ENCODE data around the gene TPD52L1.
"Not testable (repeated sequence)": the region's sequence is repeated elsewhere in the genome, so short reads cannot be mapped to it uniquely, and the experiment has no call there.

Gene TPD52L1

GRCh38 chr6:125271486-125272159 lies 118.0 kb downstream of the TPD52L1 start:
- Mint-ChIP-seq H3K36me3 (ENCODE audit: insufficient read depth) (peaks cover 5% of the 10 kb centered on the region), H3K4me1 (ENCODE audit: low read depth in 2 of 2) (peaks cover 10 to 14% of the 10 kb centered on the region in 2 donors), H3K9me3 (no peaks in the 10 kb centered on the region), H3K27ac (no peak overlapping the region), H3K27me3 (no peaks in the 10 kb centered on the region), H3K4me3 (no peak overlapping the region)
- DNase-seq = no peak
- ATAC-seq (replicated peaks) = no peak

- no peak overlapping the region for H3K4me3 Mint-ChIP-seq
- H3K4me1 Mint-ChIP-seq (ENCODE audit: low read depth in 2 of 2) = peaks cover 12 to 24% of the 10 kb centered on the region in 2 donors
- no peak overlapping the region for H3K27ac Mint-ChIP-seq
- DNase-seq = no peak
- ATAC-seq (replicated peaks) = no peak
- H3K27me3 Mint-ChIP-seq = no peaks in the 10 kb centered on the region
- peaks cover 5% of the 10 kb centered on the region for H3K36me3 Mint-ChIP-seq (ENCODE audit: insufficient read depth)
- H3K9me3 Mint-ChIP-seq = no peaks in the 10 kb centered on the region
These were observed 119.7 kb downstream of the TPD52L1 start for GRCh38 chr6:125273251-125273650.

DNA sequence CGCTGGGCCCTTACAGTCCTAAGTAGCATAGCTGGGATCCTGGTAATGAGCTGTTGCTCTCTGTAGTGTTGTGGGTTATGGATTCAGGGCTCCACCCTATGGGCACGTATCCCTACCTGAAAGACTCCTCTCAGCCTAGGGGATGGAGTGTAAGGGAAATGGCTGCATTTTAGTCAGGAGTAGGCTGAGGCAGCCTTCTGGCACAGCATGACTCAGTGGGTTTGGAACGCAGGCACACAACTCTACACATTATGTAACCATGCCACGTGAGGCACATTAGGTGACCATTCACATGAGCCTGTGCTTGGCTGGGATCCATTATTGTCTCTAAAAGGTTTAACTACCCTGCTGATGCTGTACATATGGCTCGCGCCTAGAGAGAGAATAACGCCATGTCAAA lies 120.4 kb downstream of the TPD52L1 start:
- H3K36me3 Mint-ChIP-seq (ENCODE audit: insufficient read depth) = peaks cover 5% of the 10 kb centered on the region
- H3K4me3 Mint-ChIP-seq = no peak overlapping the region
- ATAC-seq (replicated peaks) = no peak
- no peak for DNase-seq
- H3K9me3 Mint-ChIP-seq = no peaks in the 10 kb centered on the region
- H3K4me1 Mint-ChIP-seq (ENCODE audit: low read depth in 2 of 2) = peaks cover 15 to 30% of the 10 kb centered on the region in 2 donors
- no peak overlapping the region for H3K27ac Mint-ChIP-seq
- H3K27me3 Mint-ChIP-seq = no peaks in the 10 kb centered on the region

DNA sequence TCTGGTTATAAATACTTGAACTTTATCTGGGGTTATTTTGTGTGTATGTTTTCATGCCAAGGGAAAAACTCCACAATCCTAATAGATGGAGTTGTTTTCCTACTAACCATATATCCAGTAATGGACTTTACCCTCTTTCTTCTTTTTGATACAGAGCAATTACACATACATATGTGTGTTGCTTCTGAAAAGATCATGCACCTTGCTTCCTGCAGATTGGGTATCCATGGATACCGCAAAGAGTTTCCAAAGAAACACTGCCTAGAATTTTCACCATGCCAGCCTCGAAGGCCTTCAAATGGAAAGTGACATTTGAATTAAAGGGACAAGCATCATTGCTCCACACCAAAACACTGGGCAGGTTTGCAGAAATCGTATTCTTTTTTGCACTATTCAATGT lies 121.4 kb downstream of the TPD52L1 start:
- ATAC-seq (replicated peaks) (no peak), DNase-seq (no peak)
- Mint-ChIP-seq H3K27me3 (no peaks in the 10 kb centered on the region), H3K4me1 (ENCODE audit: low read depth in 2 of 2) (peaks cover 17 to 34% of the 10 kb centered on the region in 2 donors), H3K4me3 (no peak overlapping the region), H3K9me3 (no peaks in the 10 kb centered on the region), H3K36me3 (ENCODE audit: insufficient read depth) (peaks cover 5% of the 10 kb centered on the region), H3K27ac (peak overlapping the region in 1 of 2 donors; percentile 73)

- peak overlapping the region; percentile 12 to 73 for H3K27ac Mint-ChIP-seq
- peaks cover 19 to 34% of the 10 kb centered on the region in 2 donors for H3K4me1 Mint-ChIP-seq (ENCODE audit: low read depth in 2 of 2)
- H3K4me3 Mint-ChIP-seq = peak overlapping the region in 1 of 2 donors; percentile 27
- peaks cover 10% of the 10 kb centered on the region for H3K36me3 Mint-ChIP-seq (ENCODE audit: insufficient read depth)
- DNase-seq = no peak
- no peaks in the 10 kb centered on the region for H3K27me3 Mint-ChIP-seq
- no peak for ATAC-seq (replicated peaks)
- no peaks in the 10 kb centered on the region for H3K9me3 Mint-ChIP-seq
These were observed 122.2 kb downstream of the TPD52L1 start for GRCh38 chr6:125275779-125276178.

GRCh38 chr6:125277838-125278237 lies 124.3 kb downstream of the TPD52L1 start:
- Mint-ChIP-seq H3K36me3 (ENCODE audit: insufficient read depth) (peaks cover 13% of the 10 kb centered on the region), H3K9me3 (peaks cover 2 to 8% of the 10 kb centered on the region in 2 donors), H3K27me3 (no peaks in the 10 kb centered on the region), H3K4me1 (ENCODE audit: low read depth in 2 of 2) (peaks cover 29 to 46% of the 10 kb centered on the region in 2 donors), H3K4me3 (no peak overlapping the region), H3K27ac (peak overlapping the region; percentile 21 to 73)
- ATAC-seq (replicated peaks) (no peak), DNase-seq (no peak)

DNA sequence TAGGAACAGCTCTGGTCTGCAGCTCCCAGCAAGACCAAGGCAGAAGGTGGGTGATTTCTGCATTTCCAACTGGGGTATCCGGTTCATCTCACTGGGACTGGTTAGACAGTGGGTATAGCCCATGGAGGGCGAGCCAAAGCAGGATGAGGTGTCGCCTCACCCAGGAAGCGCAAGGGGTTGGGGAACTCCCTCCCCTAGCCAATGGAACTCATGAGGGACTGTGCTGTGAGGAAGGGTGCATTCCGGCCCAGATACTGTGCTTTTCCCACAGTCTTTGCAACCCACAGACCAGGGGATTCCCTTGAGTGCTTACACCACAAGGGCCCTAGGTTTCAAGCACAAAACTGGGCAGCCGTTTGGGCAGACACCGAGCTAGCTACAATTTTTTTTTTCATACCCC lies 126.4 kb downstream of the TPD52L1 start:
- DNase-seq (no peak), ATAC-seq (replicated peaks) (peak; percentile 8)
- peaks cover 39 to 63% of the 10 kb centered on the region in 2 donors for H3K4me1 Mint-ChIP-seq (ENCODE audit: low read depth in 2 of 2)
- H3K36me3 Mint-ChIP-seq (ENCODE audit: insufficient read depth) = peaks cover 11% of the 10 kb centered on the region
- H3K27me3 Mint-ChIP-seq = no peaks in the 10 kb centered on the region
- peaks cover 2 to 8% of the 10 kb centered on the region in 2 donors for H3K9me3 Mint-ChIP-seq
- no peak overlapping the region for H3K4me3 Mint-ChIP-seq
- H3K27ac Mint-ChIP-seq = peak overlapping the region; percentile 33 to 71

DNA sequence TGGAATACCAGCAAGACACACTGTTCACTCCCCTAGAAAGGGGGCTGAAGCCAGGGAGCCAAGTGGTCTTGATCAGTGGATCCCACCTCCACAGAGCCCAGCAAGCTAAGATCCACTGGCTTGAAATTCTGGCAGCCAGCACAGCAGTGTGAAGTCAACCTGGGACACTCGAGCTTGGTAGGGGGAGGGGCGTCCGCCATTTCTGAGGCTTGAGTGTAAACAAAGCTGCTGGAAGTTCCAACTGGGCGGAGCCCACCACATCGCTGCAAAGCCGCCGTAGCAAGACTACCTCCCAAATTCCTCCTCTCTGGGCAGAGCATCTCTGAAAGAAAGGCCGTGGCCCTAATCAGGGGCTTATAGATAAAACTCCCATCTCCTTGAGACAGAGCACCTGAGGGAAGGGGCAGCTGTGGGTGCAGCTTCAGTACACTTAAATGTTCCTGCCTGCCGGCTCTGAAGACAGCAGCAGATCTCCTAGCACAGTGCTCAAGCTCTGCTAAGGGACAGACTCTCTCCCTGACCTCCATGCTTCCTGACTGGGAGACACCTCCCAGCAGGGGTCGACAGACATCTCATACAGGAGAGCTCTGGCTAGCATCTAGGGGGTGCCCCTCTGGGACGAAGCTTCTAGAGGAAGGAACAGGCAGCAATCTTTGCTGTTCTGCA lies 126.9 kb downstream of the TPD52L1 start:
- not testable (repeated sequence) for ATAC-seq (replicated peaks); H3K36me3 Mint-ChIP-seq (ENCODE audit: insufficient read depth)
- H3K4me1 Mint-ChIP-seq (ENCODE audit: low read depth in 2 of 2) = peaks cover 41 to 64% of the 10 kb centered on the region in 2 donors

GRCh38 chr6:125282470-125282869 lies 128.9 kb downstream of the TPD52L1 start:
- Mint-ChIP-seq H3K27ac (peak overlapping the region in 1 of 2 donors; percentile 11), H3K4me1 (ENCODE audit: low read depth in 2 of 2) (peaks cover 32 to 60% of the 10 kb centered on the region in 2 donors), H3K36me3 (ENCODE audit: insufficient read depth) (peaks cover 17% of the 10 kb centered on the region), H3K9me3 (peaks cover 2 to 11% of the 10 kb centered on the region in 2 donors)
- H3K4me3 Mint-ChIP-seq; H3K27me3 Mint-ChIP-seq; DNase-seq; ATAC-seq (replicated peaks): not testable (repeated sequence)

More for the DNA sequence above, 126.9 kb downstream of the TPD52L1 start:
- DNase-seq, H3K27me3 Mint-ChIP-seq, H3K9me3 Mint-ChIP-seq, H3K4me3 Mint-ChIP-seq: not testable (repeated sequence)
- peak overlapping the region; percentile 33 to 73 for H3K27ac Mint-ChIP-seq

DNA sequence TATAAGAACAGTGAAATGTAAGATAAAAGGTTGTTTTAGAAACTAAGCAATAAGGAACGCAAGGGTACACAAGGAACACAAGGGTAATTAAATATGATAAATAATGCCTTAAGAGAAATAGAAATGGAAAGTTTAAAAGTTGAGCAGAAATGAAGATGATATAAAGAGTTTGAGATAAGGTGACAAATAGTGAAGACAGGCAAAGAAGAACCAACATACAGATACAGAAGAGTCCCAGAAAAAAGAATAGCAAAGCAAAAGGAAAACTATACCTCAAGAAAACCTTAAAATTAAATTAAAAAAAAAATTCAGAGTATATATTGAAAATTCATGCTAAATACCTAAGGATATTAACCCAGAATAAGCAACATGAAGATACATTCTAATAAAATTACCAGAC lies 131.8 kb downstream of the TPD52L1 start:
- Mint-ChIP-seq H3K27ac (no peak overlapping the region), H3K4me1 (ENCODE audit: low read depth in 2 of 2) (peaks cover 30 to 54% of the 10 kb centered on the region in 2 donors)

GRCh38 chr6:125285936-125286335 lies 132.4 kb downstream of the TPD52L1 start:
- Mint-ChIP-seq H3K4me1 (ENCODE audit: low read depth in 2 of 2) (peaks cover 30 to 54% of the 10 kb centered on the region in 2 donors), H3K27ac (no peak overlapping the region), H3K36me3 (ENCODE audit: insufficient read depth) (peaks cover 24% of the 10 kb centered on the region), H3K4me3 (no peak overlapping the region), H3K27me3 (no peaks in the 10 kb centered on the region), H3K9me3 (peaks cover 2 to 16% of the 10 kb centered on the region in 2 donors)
- ATAC-seq (replicated peaks) (no peak), DNase-seq (no peak)

More for the DNA sequence above, 131.8 kb downstream of the TPD52L1 start:
- no peak overlapping the region for H3K4me3 Mint-ChIP-seq
- DNase-seq (no peak), ATAC-seq (replicated peaks) (no peak)
- peaks cover 26% of the 10 kb centered on the region for H3K36me3 Mint-ChIP-seq (ENCODE audit: insufficient read depth)
- H3K27me3 Mint-ChIP-seq = no peaks in the 10 kb centered on the region
- peaks cover 2 to 16% of the 10 kb centered on the region in 2 donors for H3K9me3 Mint-ChIP-seq

- peak overlapping the region in 1 of 2 donors; percentile 47 for H3K27ac Mint-ChIP-seq
- H3K9me3 Mint-ChIP-seq = peaks cover 0 to 9% of the 10 kb centered on the region in 2 donors
- peaks cover 24 to 47% of the 10 kb centered on the region in 2 donors for H3K4me1 Mint-ChIP-seq (ENCODE audit: low read depth in 2 of 2)
- DNase-seq (no peak), ATAC-seq (replicated peaks) (no peak)
- H3K27me3 Mint-ChIP-seq = no peaks in the 10 kb centered on the region
- H3K36me3 Mint-ChIP-seq (ENCODE audit: insufficient read depth) = peaks cover 25% of the 10 kb centered on the region
- no peak overlapping the region for H3K4me3 Mint-ChIP-seq
These were observed 134.1 kb downstream of the TPD52L1 start for GRCh38 chr6:125287718-125288117.

GRCh38 chr6:125293587-125293986 lies 140.0 kb downstream of the TPD52L1 start:
- peaks cover 25 to 38% of the 10 kb centered on the region in 2 donors for H3K4me1 Mint-ChIP-seq (ENCODE audit: low read depth in 2 of 2)
- no peaks in the 10 kb centered on the region for H3K27me3 Mint-ChIP-seq
- ATAC-seq (replicated peaks) (no peak), DNase-seq (no peak)
- peaks cover 29% of the 10 kb centered on the region for H3K36me3 Mint-ChIP-seq (ENCODE audit: insufficient read depth)
- no peak overlapping the region for H3K4me3 Mint-ChIP-seq
- H3K27ac Mint-ChIP-seq = peak overlapping the region; percentile 20 to 62
- H3K9me3 Mint-ChIP-seq = no peaks in the 10 kb centered on the region

DNA sequence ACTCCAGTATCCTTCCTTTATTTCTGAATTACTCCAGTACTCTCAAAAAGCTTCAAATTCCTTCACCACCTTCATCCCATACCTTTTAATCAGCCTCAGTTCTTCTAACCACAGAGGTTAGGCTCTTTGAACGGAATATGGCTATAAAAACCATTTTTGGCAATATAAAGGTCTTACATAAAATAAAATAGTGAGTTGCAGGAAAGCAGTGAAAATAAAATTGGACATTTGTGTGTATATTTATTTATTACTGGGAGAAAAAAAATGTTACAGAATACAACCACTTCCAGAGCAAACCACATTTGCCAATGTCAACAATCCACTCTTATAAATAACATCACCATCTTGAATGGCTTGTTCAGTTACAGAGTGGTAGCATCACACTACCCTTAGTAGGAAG lies 140.5 kb downstream of the TPD52L1 start:
- peak overlapping the region; percentile 20 to 62 for H3K27ac Mint-ChIP-seq
- peaks cover 34% of the 10 kb centered on the region for H3K36me3 Mint-ChIP-seq (ENCODE audit: insufficient read depth)
- no peak for DNase-seq
- peaks cover 27 to 41% of the 10 kb centered on the region in 2 donors for H3K4me1 Mint-ChIP-seq (ENCODE audit: low read depth in 2 of 2)
- no peaks in the 10 kb centered on the region for H3K27me3 Mint-ChIP-seq
- ATAC-seq (replicated peaks) = no peak
- no peak overlapping the region for H3K4me3 Mint-ChIP-seq
- no peaks in the 10 kb centered on the region for H3K9me3 Mint-ChIP-seq
